OCI-LY3 (cell line): Measurements from ENCODE around the gene LIG3.

ENCODE experiments used
- H2AFZ ChIP-seq: fragments of 200-600, 300-600 bp; shearing (Covaris generic); 2 replicates; pipeline ENCODE4 v1.6.0; 2014; ENCODE audit warnings: antibody characterized with exemption, low read depth, low read length
- H3K27ac ChIP-seq: fragments of 200-600, 300-600 bp; sonication (generic); 2 replicates; pipeline ENCODE4 v1.5.1; 2014; ENCODE audit warnings: mild to moderate bottlenecking, low read length, moderate library complexity, mixed read lengths
- H3K27me3 ChIP-seq: fragments of 200-600, 300-600 bp; sonication (generic); 2 replicates; pipeline ENCODE4 v1.6.1; 2014; ENCODE audit warnings: low read depth, low read length, mixed read lengths
- H3K36me3 ChIP-seq: fragments of 200-600, 300-600 bp; sonication (generic); replicated peaks from 2 replicates; pipeline ENCODE3; 2014; ENCODE audit warnings: low read depth, low read length, mixed read lengths
- H3K4me1 ChIP-seq: fragments of 300-600, 200-600 bp; sonication (generic); 2 replicates; pipeline ENCODE4 v1.6.1; 2014; ENCODE audit warnings: low read length, mixed read lengths
- H3K4me2 ChIP-seq: fragments of 200-600, 300-600 bp; sonication (generic); 2 replicates; pipeline ENCODE4 v1.6.1; 2014; ENCODE audit warnings: low read length, mixed read lengths
- H3K4me3 ChIP-seq: fragments of 300-600, 200-600 bp; sonication (generic); 2 replicates; pipeline ENCODE4 v1.5.1; 2014; ENCODE audit warnings: antibody characterized with exemption, mild to moderate bottlenecking, low read length, moderate library complexity
- H3K79me2 ChIP-seq: fragments of 300-600, 200-600 bp; shearing (Covaris generic); 2 replicates; pipeline ENCODE4 v1.6.1; 2014; ENCODE audit warnings: mild to moderate bottlenecking, low read length, mixed read lengths
- H3K9ac ChIP-seq: fragments of 300-600, 200-600 bp; shearing (Covaris generic); 2 replicates; pipeline ENCODE4 v1.6.0; 2014; ENCODE audit warnings: mild to moderate bottlenecking, low read length, moderate library complexity
- H3K9me3 ChIP-seq: fragments of 200-600, 300-600 bp; shearing (Covaris generic); 2 replicates; pipeline ENCODE4 v1.6.1; 2014; ENCODE audit warnings: low read length, mixed read lengths; ENCODE audit not compliant: insufficient read depth
- H4K20me1 ChIP-seq: fragments of 200-600, 300-600 bp; sonication (generic); 2 replicates; pipeline ENCODE4 v1.6.1; 2016; ENCODE audit warnings: low read length, mixed read lengths; ENCODE audit not compliant: insufficient read depth
- EZH2phosphoT487 ChIP-seq: fragments of 200-600 bp; shearing (Covaris generic); IDR thresholded peaks from 2 replicates; pipeline ENCODE4 v1.6.1; 2018; ENCODE audit warnings: antibody characterized with exemption, mixed run types, low read depth
- TF ChIP-seq, protein P1 (sequence below): fragments of 200-600, 300-600 bp; sonication (generic); IDR thresholded peaks from 2 replicates; pipeline ENCODE4 v1.5.1; 2014; ENCODE audit warnings: antibody characterized with exemption, low read length, low read depth

The LIG3 gene

GRCh38 chr17:35053204-35053603 lies 72.9 kb downstream of the LIG3 start:
- Histone ChIP-seq H3K79me2 (peaks cover 84% of the 10 kb centered on the region), H3K27ac (no peak overlapping the region), H3K4me2 (no peak overlapping the region), H4K20me1 (0 out of 2 replicates have a peak, but pooled peaks cover 2% of the 10 kb centered on the region), H3K4me3 (no peak overlapping the region), H2AFZ (no peak overlapping the region), H3K36me3 (peaks cover 10% of the 10 kb centered on the region), H3K9ac (no peak overlapping the region), H3K27me3 (no peaks in the 10 kb centered on the region), H3K9me3 (no peaks in the 10 kb centered on the region), H3K4me1 (peaks cover 47% of the 10 kb centered on the region)
- TF ChIP-seq, protein P1, sequence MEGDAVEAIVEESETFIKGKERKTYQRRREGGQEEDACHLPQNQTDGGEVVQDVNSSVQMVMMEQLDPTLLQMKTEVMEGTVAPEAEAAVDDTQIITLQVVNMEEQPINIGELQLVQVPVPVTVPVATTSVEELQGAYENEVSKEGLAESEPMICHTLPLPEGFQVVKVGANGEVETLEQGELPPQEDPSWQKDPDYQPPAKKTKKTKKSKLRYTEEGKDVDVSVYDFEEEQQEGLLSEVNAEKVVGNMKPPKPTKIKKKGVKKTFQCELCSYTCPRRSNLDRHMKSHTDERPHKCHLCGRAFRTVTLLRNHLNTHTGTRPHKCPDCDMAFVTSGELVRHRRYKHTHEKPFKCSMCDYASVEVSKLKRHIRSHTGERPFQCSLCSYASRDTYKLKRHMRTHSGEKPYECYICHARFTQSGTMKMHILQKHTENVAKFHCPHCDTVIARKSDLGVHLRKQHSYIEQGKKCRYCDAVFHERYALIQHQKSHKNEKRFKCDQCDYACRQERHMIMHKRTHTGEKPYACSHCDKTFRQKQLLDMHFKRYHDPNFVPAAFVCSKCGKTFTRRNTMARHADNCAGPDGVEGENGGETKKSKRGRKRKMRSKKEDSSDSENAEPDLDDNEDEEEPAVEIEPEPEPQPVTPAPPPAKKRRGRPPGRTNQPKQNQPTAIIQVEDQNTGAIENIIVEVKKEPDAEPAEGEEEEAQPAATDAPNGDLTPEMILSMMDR: no peak
- TF ChIP-seq EZH2phosphoT487: no peak

DNA sequence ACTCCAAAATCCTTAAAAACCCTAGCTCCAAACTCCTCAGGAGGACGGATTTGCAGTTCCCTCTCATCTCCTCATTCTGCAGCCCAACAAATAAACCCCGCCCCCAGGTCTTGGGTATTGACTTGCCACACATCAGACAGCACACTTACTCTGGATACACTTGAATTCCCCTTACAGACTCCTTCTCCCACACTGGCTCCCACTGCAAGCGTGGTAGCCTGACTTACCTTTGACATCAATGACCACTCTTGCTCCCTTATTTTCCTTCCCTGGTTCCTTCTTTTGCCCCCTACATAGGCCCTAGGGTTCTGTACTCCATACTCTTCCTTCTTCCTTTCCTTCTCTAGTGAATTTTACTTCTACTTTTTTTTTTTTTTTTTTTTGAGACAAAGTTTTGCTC lies 75.7 kb downstream of the LIG3 start:
- no peaks in the 10 kb centered on the region for H3K27me3 ChIP-seq
- H3K79me2 ChIP-seq: peaks cover 75% of the 10 kb centered on the region
- H3K9me3 ChIP-seq: no peaks in the 10 kb centered on the region
- H3K4me1 ChIP-seq: peaks cover 22% of the 10 kb centered on the region
- no peak overlapping the region for H3K4me3 ChIP-seq
- H3K9ac ChIP-seq: no peak overlapping the region
- no peak for TF ChIP-seq EZH2phosphoT487
- TF ChIP-seq, protein P1: no peak
- H3K27ac ChIP-seq: no peak overlapping the region
- 0 out of 2 replicates have a peak, but pooled peaks cover 2% of the 10 kb centered on the region for H4K20me1 ChIP-seq
- H3K4me2 ChIP-seq: no peak overlapping the region
- peaks cover 22% of the 10 kb centered on the region for H3K36me3 ChIP-seq
- H2AFZ ChIP-seq: no peak overlapping the region

DNA sequence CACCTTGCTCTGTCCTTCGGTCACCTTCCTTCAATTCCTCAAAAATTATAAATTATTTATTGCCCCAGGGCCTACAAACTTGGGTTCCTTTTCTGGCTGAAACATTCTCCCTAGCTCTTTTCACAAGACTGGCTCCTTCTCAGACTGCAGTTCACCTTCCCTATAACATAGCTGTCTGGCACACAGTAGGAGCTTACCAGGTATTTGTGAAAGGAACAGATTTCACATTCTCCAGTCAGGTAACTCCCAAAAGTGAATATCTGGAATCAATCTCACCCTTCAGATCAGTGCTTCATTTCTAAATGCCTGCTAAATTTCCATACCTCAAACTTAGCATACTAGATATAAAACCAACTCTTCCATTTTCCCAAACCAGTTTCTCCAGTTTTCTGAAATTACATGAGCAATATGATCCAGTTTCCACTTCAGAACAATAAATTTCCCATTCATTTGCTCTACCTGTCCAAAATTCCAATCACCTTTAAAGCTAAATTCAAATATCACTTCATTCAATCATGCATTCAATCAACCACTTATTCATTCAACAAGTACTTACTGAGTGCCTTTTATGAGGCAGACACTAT lies 77.1 kb downstream of the LIG3 start:
- Histone ChIP-seq H3K4me1 (peaks cover 14% of the 10 kb centered on the region), H3K27ac (no peak overlapping the region), H3K4me3 (no peak overlapping the region), H3K4me2 (no peak overlapping the region), H2AFZ (no peak overlapping the region), H4K20me1 (0 out of 2 replicates have a peak, but pooled peaks cover 2% of the 10 kb centered on the region), H3K36me3 (peaks cover 30% of the 10 kb centered on the region), H3K9ac (no peak overlapping the region), H3K27me3 (no peaks in the 10 kb centered on the region), H3K79me2 (peaks cover 74% of the 10 kb centered on the region), H3K9me3 (no peaks in the 10 kb centered on the region)
- TF ChIP-seq, protein P1: no peak
- TF ChIP-seq EZH2phosphoT487: no peak
